Fibroblast of skin of scalp (primary cell): Measurements from ENCODE around the gene LRRC25.
A peak's percentile ranks its signal among the peaks of the same experiment; 100 is the strongest.
"Not testable (repeated sequence)": the region's sequence is repeated elsewhere in the genome, so short reads cannot be mapped to it uniquely, and the experiment has no call there.

ENCODE experiments used
- DNase-seq: peaks from one replicate; pipeline ENCODE4 v3.0.0-alpha.2; 2013

Gene LRRC25

DNA sequence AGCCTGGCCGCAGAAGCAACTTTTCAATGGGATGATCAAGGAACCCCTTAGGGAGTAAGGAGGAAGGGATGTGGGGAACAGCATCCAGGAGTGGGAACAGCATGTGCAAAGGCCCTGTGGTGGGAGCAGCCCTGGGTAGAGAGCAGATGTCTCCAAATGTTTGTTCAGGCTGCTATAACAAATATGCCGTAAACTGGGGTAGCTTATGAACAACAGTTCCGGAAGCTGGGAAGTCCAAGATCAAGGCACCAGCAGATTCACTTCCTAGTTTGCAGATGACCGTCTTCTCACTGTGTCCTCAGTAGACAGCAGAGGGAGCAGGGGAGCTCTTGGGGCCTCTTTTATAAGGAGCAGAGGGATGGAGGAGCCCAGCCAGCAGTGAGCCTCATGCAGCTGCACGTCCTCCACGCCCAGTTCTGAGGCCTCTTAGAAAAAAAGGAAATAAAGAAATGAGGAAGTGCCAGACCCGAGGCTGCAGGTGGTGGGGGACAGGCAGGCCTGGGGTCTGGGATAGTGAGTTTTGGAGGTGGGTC, 4.2 kb upstream of the LRRC25 start:
- DNase-seq, result peak; percentile 76

DNA sequence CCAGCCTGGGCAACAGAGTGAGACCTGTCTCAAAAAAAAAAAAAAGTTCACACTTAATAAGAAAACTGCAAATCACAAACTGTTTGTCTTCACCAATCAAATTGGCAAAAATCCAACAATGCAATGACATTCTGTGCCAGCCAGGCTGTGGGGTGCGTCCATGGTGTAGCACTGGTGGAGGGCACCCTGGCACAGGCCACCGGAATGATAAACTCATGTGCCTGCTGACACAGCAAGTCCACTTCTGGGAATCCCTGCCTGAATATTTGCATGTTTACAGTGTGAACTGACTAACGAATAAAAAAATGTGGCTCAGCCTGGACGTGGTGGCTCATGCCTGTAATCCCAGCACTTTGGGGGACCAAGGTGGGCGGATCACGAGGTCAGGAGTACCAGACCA, 1.6 kb upstream of the LRRC25 start:
- peak; percentile 50 for DNase-seq

DNA sequence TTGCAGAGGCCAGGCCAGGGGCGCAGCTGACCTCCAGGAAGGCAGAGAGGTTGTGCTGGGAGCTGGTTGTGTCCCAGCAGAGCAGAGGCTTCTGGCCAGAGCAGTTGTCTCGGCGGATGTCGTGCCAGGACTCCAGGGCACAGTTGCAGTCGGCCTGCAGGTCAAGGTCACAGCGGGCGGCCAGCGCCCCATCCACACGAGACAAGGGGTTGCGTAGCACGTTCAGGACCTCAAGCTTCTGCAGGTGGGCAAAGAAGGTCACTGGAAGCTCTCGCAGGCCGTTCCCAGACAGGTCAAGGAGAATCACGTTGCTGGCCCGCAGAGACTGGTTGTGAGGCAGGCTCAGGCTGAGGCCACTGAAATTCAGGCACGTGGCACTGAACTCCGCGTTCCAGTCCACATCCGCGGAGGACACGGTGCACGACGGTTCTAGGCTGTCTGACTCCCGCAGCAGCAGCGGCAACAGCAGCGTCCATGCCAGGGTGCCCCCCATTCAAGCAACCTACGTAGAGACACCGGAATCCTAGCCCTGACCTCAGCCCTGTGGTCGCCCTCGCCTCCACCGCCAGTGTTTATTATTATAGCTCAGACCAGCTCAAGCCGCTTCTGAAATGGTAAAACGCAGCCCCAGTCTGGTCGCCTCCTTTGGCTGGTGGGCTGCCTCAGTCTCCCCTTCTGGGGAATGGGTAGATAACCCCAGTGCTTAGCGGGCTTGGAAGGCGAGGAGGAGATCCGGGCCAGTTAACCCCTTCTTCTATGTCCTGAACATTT, 766 bp downstream of the LRRC25 start:
- no peak for DNase-seq

DNA sequence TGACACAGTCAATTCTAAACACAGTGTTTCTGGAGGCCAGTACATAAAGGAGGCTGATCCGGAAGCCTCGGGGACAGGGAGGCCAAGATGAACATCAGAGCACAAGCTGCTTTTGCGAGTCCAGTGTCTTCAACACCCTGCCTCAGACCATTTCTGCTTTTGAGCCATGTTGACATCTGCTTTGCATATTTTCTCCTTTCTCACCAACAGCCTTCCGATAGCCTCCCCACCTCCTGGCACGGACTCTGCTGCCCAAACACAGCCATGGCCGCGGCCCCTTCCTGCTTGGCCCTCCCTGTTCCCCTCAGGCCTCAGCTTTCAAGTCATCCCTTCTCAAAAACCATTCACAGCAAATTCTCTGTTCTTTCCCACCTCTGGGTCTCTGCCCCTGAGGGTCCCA, 3.6 kb downstream of the LRRC25 start:
- no peak for DNase-seq

DNA sequence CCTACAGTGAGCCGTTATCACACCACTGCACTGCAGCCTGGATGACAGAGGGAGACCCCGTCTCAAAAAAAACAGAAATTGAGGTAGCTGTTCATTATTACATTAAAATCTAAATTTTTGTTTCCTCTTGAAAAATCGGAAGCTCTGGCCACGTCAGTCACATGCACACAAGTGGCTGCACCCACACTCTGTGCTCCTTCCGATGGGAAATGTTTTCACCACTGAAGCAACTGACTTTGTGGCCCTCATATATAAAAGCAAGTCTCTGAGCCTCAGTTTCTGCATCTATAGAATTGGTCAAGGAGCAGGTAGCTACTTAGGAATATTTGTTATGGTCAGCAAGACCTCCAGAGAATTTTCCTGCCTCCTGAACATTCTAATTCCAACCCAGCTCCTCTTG, 4.5 kb downstream of the LRRC25 start:
- DNase-seq, result no peak

DNA sequence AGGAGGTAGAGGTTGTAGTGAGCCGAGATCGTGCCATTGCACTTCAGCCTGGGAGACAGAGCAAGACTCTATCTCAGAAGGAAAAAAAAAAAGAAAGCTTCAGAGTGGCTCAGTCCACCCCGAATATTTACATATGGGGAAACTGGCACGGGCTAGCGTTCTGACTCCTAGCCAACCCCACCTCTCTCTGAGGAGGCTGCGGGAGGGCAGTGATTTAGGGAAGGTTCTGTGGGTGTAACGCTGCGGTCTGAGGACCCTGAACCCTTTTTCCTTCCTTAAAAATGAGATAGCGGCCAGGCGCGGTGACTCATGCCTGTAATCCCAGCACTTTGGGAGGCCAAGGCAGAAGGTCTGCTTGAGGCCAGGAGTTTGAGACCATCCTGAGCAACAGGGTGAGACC, 5.0 kb downstream of the LRRC25 start:
- no peak for DNase-seq

DNA sequence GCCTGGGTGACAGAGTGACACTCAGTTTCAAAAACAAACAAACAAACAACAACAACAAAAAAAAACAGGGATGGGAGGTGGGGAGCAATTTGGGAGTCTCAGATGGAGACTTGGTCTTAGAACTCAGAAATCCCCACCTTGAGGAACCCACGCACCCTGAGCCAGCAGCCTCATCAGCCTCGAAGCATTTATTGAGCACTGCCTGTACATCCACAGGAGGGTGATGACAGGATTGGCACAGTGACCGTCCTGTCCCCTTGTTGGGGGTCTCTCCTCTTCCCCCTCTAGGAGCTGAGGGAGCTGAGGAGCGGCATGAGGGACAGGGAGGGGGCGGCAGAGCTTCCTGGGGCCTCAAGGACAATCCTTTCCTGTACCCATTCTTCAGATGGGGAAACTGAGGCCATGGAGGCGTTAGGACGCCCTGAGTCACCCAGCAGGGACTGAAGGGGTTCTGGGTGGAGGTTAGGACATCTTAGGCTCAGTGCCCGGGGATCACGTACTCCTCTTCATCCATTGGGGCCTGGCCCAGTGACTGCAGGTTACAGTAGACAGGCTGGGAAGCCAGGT, 5.8 kb downstream of the LRRC25 start:
- no peak for DNase-seq

DNA sequence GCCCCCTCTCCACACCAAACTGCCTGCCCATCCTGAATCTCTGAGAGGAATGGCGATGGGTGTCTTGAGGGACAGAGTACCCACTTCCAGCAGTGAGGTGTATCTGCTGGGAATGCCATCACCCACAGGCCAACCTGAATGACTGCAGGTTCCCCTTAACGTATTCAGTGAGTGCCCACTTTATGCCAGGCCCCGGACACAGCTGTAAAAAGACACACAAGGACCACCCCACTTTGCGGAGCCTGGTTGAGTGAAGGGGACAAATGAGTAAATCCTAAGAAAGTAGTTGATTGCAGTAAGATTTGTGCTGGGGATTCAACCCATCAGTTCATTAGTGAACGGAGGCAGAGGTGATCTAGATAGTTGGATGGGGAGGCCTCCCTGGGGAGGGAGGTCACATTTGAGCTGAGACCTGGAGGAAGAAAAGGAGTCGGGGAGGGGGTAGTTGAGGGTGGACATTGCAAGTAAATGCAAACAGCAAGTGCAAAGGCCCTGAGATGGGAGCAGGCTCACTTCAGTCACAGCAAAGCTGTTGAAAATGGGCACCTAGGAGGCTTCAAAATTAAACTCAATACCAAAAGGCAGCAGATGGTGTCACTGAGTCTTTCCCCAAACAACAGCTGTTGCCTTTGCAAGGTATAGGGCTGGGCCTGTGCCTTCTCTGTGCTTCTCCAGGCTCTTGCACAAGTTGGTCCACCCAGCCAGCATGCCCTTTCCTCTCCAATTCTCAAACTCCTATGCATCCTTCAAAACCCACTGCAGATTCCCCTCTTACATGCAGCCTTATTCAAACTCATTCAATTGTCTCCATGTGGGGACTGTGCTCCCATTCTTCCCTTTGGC, 7.1 kb downstream of the LRRC25 start:
- DNase-seq, result no peak

DNA sequence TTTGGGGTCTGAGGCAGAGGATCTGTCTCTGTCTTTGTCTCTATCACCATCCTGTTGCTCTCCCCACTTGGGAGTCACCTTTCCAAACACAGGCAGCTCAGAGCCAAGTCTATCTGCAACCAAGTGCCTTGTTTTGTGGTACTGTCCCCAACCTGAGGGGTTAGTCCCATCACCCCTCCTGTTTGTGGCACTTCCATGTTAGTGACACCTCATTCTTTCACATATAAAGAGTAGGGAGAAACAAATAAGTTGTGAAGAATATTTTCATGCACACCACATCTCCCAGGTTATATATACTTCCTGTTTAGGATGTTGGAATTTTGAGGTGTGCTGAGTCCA, 7.7 kb downstream of the LRRC25 start:
- DNase-seq, result no peak

DNA sequence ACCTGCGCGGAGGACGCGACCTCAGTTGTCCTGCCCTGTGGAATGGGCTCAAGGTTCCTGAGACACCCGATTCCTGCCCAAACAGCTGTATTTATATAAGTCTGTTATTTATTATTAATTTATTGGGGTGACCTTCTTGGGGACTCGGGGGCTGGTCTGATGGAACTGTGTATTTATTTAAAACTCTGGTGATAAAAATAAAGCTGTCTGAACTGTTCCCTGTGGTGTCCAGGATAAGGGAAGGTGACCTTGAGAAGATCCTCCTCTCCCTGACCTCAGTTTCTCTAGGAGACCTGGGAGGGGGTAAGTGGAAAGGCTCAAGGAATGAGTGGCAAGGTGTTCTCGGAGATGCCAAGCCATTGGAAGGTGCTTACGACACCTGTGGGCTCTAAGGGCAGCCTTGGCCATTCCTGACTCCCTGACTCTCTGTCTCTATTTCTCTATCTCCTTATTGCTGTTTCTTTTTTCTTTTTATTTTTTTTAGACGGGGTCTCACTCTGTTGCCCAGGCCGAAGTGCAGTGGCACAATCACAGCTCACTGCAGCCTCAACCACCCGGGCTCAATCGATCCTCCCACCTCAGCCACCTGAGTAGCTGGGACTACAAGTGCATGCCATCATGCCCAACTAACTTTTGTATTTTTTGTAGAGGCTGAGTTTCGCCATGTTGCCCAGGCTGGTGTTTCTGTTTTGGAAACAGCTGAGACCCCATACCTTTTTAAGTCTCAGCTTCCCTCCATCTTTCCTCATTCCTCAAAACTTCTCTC, 8.3 kb downstream of the LRRC25 start:
- DNase-seq, result no peak

DNA sequence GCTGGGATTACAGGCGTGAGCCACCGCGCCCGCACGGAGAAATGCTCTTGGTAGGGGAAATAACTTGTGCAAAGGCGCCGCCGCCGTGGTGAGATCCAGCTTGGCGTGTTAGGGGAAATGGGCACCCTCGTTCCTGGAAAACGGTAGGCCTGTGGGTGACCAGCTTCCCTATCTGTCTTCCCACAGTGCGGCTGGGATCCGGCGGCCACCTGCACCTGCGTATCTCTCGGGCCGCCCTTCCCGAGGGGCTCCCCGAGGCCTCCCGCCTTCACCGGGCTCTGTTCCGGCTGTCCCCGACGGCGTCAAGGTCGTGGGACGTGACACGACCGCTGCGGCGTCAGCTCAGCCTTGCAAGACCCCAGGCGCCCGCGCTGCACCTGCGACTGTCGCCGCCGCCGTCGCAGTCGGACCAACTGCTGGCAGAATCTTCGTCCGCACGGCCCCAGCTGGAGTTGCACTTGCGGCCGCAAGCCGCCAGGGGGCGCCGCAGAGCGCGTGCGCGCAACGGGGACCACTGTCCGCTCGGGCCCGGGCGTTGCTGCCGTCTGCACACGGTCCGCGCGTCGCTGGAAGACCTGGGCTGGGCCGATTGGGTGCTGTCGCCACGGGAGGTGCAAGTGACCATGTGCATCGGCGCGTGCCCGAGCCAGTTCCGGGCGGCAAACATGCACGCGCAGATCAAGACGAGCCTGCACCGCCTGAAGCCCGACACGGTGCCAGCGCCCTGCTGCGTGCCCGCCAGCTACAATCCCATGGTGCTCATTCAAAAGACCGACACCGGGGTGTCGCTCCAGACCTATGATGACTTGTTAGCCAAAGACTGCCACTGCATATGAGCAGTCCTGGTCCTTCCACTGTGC, 9.1 kb downstream of the LRRC25 start:
- DNase-seq, result peak; percentile 63

DNA sequence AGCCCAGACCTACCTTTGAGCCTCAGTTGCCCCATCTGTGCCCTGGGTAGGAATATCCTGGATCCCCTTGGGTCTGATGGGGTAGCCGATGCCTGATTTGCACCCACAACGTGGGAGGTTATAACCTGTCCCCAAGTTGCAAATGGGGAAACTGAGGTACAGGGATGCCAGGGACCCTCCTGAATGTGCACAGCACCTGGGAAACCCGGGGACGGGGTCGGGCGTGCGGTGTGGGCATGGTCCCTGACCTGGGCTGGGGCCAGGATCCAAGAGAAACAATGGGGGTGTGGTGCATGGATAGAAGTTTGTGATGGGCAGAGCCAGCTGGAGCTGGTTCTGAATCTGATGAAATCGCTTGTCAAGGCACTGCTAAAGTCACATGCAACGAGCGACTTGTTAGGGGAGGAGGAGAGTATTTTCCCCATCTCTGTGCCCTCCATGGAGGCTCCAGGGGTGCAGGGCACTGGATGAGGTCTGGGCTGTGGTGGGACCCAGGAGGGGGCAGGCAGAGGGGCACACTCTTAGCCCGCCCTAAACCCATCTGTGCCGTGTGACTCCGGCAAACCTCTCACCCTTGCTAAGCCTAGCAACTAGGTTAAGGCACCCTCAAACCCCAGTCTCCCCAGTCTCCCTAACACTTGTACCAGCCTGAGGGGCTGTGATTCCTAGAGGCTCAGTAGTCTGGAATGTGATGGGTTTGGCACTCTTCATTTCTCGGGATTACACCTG, 10.7 kb downstream of the LRRC25 start:
- peak; percentile 86 for DNase-seq

DNA sequence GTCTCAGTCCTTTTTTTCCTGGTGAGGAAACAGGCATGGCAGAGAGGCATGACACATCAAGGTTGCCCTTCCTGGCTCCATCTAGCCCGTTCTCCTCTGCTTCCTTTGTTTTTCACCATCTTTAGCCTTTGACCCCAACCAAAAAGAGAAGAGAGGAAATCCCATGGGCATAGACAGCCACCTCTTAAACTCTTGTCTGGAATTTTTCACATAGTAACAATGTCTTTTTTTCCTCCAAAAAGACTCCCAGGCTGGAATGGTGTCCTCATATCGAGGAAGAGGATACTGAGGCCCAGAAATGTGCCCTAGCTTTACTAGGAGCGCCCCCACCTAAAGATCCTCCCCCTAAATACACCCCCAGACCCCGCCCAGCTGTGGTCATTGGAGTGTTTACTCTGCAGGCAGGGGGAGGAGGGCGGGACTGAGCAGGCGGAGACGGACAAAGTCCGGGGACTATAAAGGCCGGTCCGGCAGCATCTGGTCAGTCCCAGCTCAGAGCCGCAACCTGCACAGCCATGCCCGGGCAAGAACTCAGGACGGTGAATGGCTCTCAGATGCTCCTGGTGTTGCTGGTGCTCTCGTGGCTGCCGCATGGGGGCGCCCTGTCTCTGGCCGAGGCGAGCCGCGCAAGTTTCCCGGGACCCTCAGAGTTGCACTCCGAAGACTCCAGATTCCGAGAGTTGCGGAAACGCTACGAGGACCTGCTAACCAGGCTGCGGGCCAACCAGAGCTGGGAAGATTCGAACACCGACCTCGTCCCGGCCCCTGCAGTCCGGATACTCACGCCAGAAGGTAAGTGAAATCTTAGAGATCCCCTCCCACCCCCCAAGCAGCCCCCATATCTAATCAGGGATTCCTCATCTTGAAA, 11.5 kb downstream of the LRRC25 start, which contains the start of gene GDF15:
Gene GDF15 (plus strand): TSS at position 484 of the 868 bp plus-strand sequence. CDS start 32 bp downstream, at position 516.
- peak; percentile 71 for DNase-seq

DNA sequence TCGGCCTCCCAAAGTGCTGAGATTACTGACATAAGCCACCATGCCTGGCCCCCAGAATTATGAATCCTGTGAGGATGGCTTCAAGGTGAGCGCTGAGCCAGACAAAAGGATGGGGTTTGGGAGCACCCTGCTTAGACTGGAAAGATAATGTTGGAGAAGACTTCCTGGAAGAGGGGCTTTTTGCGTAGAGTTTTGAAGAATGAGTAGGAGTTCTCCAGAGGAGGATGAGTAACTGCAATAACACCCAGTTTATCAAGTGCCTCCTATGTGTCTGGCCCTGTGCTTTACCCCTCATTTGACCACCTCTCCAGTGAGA, 12.1 kb downstream of the LRRC25 start:
- DNase-seq, result no peak

DNA sequence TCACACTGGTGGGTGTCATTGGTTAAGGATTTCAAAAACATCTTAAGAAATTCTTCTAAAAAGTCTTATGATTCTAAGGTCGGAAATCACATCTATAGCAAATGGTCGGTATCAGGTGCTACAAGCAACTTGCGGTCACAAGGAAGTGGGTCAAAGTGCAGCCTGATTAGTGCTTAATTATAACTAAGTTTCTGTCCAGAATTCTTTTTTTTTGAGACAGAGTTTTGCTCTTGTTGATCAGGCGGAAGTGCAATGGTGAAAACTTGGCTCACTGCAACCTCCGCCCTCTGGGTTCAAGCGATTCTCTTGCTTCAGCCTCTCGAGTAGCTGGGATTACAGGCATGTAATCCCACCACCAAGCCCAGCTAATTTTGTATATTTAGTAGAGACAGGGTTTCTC, 12.6 kb downstream of the LRRC25 start:
- DNase-seq, result no peak

DNA sequence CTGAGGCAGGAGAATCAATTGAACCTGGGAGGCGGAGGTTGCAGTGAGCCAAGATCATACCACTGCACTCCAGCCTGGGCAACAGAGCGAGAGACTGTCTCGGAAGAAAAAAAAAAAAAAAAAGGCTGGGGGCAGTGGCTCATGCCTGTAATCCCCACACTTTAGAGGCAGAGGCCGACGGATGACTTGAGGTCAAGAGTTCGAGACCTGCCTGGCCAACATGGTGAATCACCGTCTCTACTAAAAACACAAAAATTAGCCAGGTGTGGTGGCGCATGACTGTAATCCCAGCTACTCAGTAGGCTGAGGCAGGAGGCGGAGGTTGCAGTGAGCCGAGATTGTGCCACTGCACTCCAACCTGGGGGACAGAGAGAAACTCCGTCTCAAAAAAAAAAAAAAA, 13.8 kb downstream of the LRRC25 start:
- not testable (repeated sequence) for DNase-seq

DNA sequence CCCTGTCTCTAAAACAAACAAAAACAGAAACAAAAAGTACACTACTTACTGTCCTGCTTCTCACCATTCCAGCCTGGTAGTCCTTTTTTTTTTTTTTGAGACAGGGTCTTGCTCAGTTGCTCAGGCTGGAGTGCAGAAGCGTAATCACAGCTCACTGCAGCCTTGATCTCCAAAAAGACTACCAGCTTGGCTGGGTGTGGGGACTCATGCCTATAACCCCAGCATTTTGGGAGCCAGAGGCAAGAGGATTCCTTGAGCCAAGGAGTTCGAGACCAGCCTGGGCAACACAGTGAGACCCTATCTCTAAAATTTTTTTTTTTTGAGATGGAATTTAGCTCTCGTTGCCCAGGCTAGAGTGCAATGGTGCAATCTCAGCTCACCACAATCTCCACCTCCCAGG, 16.6 kb downstream of the LRRC25 start:
- DNase-seq, result no peak

DNA sequence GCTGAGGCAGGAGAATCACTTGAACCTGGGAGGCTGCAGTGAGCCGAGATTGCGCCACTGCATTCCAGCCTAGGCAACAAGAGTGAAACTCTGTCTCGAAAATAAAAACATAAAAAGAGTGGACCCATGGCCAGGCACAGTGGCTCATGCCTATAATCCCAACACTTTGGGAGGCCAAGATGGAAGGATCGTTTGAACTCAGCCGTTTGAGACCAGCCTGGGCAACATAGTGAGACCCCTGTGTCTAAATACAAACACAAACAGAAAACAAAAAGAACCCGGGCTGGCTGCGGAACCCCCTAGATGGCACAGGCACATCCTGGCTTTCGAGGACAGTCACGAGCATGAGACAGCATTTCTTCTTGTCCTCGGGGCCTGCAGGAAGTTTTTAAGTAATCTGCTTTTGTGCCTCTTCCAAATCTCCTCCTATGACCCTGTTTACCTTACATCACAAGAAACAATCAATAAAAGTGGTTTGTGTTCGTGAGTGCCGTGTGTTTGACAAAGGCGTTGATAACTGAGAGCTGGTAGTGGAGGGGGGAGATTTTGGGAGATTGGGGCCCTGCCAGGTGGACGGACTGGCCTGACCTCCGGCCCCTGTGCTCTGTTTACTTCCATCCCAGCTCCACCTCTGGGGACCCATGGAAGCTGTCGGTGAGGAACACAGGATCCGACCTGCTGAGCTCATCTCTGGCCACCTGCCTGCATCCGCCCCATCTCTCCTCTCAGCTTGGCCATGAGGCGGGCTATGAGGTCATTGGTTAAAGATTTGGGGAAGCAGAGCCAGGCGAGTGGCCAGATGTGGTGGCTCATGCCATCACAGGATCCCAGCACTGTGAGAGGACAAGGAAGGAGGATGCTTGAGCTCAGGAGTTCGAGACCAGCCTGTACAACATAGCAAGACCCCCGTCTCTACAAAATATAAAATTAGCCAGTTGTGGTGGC, 17.3 kb downstream of the LRRC25 start:
- peak; percentile 68 for DNase-seq

DNA sequence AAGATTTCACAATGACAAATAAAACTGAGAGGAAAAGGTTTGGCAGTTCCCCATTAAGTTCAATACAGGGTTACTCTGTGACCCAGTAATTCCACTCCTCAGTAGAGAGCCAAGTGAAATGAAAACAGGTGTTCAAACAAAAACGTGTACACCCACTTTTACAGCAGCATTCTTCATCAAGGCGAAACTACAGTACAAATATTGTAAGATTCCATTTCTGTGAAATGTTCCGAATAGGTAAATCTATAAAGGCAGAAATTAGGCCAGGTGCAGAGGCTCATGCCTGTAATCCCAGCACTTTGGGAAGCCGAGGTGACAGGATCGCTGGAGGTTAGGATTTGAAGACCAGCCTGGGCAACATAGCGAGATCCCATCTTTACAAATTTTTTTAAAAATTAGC, 20.4 kb downstream of the LRRC25 start:
- no peak for DNase-seq
